Fibroblast of the aortic adventitia (primary cell): Measurements from ENCODE around the gene SLC5A6. TPM values are rescaled to one million over a fixed set of nuclear protein-coding genes. Genes with fewer than 3 reads are reported as not detected.

Experiments
- DNase-seq: peaks from one replicate; pipeline ENCODE4 v3.0.0-alpha.2; 2010; ENCODE audit warnings: low read depth
- H3K4me3 ChIP-seq: 2 replicates; pipeline ENCODE4 v1.5.1; 2011; ENCODE audit warnings: low read depth, mild to moderate bottlenecking, control low read depth, low read length, moderate library complexity
- total RNA-seq: library from RNA; depleted of rRNA; stranded (reverse); fragments of >200 nt; gene quantifications from 2 replicates; pipeline ENCODE4 v1.2.3, GENCODE V29; 2012; ENCODE audit warnings: low replicate concordance
- TF ChIP-seq, protein P1 (sequence below): IDR thresholded peaks from 2 replicates; pipeline ENCODE4 v1.5.1; 2011; ENCODE audit warnings: mild to moderate bottlenecking, low read length, control low read depth, inconsistent platforms; ENCODE audit not compliant: insufficient read depth

The SLC5A6 gene
- total RNA-seq, 1 donor, result 20.0 TPM

- H3K4me3 ChIP-seq, result no peak overlapping the region
- no peak for DNase-seq
- TF ChIP-seq, protein P1, sequence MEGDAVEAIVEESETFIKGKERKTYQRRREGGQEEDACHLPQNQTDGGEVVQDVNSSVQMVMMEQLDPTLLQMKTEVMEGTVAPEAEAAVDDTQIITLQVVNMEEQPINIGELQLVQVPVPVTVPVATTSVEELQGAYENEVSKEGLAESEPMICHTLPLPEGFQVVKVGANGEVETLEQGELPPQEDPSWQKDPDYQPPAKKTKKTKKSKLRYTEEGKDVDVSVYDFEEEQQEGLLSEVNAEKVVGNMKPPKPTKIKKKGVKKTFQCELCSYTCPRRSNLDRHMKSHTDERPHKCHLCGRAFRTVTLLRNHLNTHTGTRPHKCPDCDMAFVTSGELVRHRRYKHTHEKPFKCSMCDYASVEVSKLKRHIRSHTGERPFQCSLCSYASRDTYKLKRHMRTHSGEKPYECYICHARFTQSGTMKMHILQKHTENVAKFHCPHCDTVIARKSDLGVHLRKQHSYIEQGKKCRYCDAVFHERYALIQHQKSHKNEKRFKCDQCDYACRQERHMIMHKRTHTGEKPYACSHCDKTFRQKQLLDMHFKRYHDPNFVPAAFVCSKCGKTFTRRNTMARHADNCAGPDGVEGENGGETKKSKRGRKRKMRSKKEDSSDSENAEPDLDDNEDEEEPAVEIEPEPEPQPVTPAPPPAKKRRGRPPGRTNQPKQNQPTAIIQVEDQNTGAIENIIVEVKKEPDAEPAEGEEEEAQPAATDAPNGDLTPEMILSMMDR, result no peak
Measured at GRCh38 chr2:27251766-27252165, 39.7 kb upstream of the SLC5A6 start.

- TF ChIP-seq, protein P1, result no peak
- DNase-seq, result no peak
- no peak overlapping the region for H3K4me3 ChIP-seq
Measured at GRCh38 chr2:27250652-27251379, 38.7 kb upstream of the SLC5A6 start.

DNA sequence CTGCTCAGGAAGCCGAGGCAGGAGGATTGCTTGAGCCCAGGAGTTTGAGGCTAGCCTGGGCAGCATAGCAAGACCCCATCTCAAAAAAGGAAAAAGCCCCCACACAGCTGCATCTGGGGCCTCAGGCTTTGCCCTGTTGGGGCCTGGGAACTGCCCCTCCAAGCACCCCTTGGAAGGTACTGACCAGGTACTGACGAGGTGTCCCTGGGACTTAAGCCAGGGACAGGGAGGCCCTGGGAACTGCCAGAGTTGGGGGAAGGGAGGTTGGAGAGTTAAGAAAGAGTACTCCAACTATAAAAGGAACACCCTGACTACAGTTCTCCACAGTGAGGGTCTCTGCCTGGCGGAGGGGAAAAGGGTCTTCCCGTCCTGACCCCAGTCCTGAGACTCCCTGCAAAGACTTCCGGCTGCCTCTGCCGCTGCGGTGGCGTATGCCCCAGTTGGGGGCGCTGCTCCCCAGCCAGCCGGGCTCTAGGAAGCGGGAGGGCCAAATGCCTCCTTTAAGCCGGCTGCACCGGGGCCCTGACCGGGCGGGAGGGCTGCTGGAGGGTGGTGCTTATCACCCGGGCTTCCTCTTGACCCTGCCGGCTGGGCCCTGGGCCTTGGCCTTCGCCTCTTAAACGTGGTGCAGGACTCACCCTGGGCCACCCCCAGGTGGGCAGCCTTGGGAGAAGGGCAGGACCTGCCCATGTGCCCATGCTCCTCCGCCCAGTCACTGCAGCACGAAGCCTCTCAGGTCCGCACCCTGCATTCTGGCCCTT lies 38.0 kb upstream of the SLC5A6 start:
- peak; percentile 27 for DNase-seq
- TF ChIP-seq, protein P1, result peak; percentile 69
- no peak overlapping the region for H3K4me3 ChIP-seq

DNA sequence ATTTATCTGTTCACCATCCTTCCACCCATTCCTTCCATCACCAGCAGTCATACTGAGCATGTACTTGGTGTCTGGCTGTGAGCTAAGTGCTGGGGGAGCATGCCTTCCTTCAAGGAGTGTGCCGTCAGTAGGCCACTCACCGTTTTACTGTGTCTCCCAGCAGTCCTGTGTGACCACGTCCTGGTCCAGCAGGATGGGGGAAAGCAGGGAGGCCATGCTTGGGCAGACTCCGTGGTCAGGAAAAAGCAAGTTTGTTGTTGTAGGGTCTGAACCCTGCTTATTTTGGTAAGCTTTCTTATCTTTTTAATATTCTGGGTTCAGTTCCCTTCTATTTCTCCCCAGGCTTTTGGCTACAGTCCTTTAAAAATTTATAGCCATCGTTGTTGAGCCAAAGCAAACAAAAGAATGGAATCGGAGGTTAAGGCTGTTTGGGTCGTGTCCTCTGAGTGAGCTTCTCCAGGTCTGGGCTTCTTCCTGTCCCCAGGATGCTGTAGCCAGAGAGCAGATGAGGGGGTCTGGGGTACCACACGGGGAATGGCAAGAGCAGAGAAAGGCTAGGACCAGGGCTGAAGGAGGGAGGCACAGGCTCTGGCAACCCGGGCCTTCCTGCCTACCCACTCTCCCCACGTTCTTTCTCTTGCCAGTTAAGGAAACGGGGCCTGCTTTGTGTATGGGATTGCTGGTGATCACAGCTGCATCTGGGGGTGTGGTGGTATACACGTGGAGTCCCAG lies 37.3 kb upstream of the SLC5A6 start:
- TF ChIP-seq, protein P1, result no peak
- no peak overlapping the region for H3K4me3 ChIP-seq
- DNase-seq, result peak; percentile 40

DNA sequence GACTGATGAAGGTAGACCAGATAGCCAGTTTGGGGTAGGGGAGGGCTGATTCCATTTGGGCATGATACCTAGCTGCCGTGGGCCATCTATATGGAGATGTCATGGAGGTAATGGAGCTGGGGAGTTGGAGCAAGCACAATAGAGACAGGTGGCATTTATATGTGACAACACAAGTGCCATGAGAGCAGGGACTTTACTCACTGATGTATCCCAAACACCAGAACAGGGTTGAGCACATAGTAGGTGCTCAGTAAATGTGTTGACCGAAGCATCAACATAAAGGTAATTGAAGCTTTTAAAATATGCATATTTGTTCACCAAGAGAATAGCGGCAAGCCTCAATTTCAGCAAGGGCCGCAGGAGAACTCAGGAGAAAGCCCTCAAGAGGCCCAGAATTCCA lies 35.8 kb upstream of the SLC5A6 start:
- DNase-seq, result no peak
- TF ChIP-seq, protein P1, result no peak
- H3K4me3 ChIP-seq, result no peak overlapping the region

DNA sequence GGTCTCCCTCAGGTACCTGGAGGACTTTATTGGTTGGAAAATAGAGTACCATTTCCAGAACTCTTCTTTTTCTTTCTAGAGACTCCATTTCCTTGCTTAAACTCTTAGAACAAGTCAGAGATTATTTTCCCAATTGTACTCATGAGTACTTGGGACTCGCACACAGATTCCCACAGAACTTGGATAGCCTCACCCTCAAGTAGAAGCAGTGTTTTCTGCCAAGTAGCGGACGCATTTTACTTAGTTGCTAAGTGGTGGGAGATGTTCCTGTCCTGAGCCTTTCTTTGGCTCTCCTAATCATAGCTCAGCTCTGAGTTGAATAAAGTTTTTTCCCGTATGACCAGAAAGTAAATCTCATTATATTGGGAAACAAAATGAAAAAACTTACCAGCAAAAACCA lies 33.6 kb upstream of the SLC5A6 start:
- TF ChIP-seq, protein P1, result no peak
- no peak for DNase-seq
- H3K4me3 ChIP-seq, result no peak overlapping the region
